ENCODE measurements around the gene NBPF9.
"Not testable (repeated sequence)": the region's sequence is repeated elsewhere in the genome, so short reads cannot be mapped to it uniquely, and the experiment has no call there.

Gene NBPF9

DNA sequence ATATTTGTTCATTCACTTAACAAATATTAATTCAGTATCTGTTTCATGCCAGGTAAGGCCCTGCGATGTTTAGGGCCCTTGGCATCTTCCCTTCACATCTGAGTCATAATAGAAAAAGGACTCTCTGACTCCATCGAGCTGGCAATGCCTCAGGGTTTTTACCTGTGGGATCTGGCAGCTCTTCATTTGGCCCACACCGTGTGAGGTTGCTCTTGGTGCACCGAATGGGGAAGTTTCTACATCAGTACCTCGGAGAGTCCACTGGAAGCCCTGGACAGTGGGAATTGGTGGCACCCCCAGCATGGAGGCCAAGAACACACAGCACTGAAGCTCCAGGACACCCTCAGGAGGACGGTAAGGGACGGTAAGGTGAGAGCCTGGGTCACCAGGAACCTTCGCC, 5.1 kb downstream of the NBPF9 start:
- not testable (repeated sequence) for H3K4me1 ChIP-seq (ENCODE audit: insufficient read depth, low read length); H3K27ac ChIP-seq (ENCODE audit: low read length); H3K9me3 ChIP-seq (ENCODE audit: insufficient read depth, low read depth, low read length); H3K4me3 ChIP-seq (ENCODE audit: low read length); H3K27me3 ChIP-seq (ENCODE audit: insufficient read depth, low read length); H3K9ac ChIP-seq (ENCODE audit: low read depth, low read length); H3K36me3 ChIP-seq (ENCODE audit: insufficient read depth, low read depth, low read length)

DNA sequence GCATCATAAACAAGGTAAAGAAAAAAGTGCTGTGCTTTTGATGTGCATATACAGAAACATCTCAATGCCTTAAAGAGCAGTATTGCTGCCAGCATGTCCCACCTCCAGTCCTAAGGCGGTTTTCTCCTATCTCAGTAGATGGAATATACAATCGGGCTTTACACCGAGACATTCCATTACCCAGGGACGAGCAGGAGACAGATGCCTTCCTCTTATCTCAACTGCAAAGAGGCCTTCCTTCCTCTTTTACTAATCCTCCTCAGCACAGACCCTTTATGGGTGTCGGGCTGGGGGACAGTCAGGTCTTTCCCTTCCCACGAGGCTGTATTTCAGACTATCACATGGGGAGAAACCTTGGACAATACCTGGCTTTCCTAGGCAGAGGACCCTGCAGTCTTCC, 10.2 kb downstream of the NBPF9 start:
- not testable (repeated sequence) for H3K4me1 ChIP-seq (ENCODE audit: insufficient read depth, low read length); H3K9ac ChIP-seq (ENCODE audit: low read depth, low read length); H3K36me3 ChIP-seq (ENCODE audit: insufficient read depth, low read depth, low read length); H3K27ac ChIP-seq (ENCODE audit: low read length); H3K4me3 ChIP-seq (ENCODE audit: low read length); H3K9me3 ChIP-seq (ENCODE audit: insufficient read depth, low read depth, low read length); H3K27me3 ChIP-seq (ENCODE audit: insufficient read depth, low read length)

GRCh38 chr1:149075505-149076127, 27.7 kb downstream of the NBPF9 start:
- H3K9me3 ChIP-seq (ENCODE audit: insufficient read depth, low read depth, low read length); H3K36me3 ChIP-seq (ENCODE audit: insufficient read depth, low read depth, low read length); H3K4me3 ChIP-seq (ENCODE audit: low read length); H3K27me3 ChIP-seq (ENCODE audit: insufficient read depth, low read length); H3K4me1 ChIP-seq (ENCODE audit: insufficient read depth, low read length); H3K27ac ChIP-seq (ENCODE audit: low read length); H3K9ac ChIP-seq (ENCODE audit: low read depth, low read length): not testable (repeated sequence)

DNA sequence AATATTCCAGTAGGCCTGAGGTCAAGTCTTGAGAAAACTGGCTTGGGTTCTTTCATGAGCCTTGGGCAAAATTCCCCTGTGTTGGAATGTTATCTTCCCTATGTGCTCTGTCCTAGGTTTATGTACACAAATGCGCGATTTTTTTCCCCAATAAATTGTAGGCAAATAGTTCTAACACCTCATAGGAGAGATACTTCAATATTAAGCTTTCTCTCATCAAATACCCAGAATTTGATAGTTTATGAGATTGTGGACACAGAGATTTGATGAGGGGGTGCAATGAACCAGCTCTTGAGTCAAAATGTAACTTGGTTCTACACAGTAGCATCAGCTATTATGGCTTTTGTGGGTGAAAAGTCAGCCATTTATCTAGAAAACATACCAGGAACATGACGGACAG, 38.7 kb downstream of the NBPF9 start:
- H3K27ac ChIP-seq (ENCODE audit: low read length); H3K9me3 ChIP-seq (ENCODE audit: insufficient read depth, low read depth, low read length); H3K4me1 ChIP-seq (ENCODE audit: insufficient read depth, low read length); H3K4me3 ChIP-seq (ENCODE audit: low read length); H3K9ac ChIP-seq (ENCODE audit: low read depth, low read length); H3K27me3 ChIP-seq (ENCODE audit: insufficient read depth, low read length); H3K36me3 ChIP-seq (ENCODE audit: insufficient read depth, low read depth, low read length): not testable (repeated sequence)

GRCh38 chr1:149043056-149043455, 60.3 kb downstream of the NBPF9 start:
- H3K27me3 ChIP-seq (ENCODE audit: insufficient read depth, low read length); H3K36me3 ChIP-seq (ENCODE audit: insufficient read depth, low read depth, low read length); H3K9ac ChIP-seq (ENCODE audit: low read depth, low read length); H3K4me3 ChIP-seq (ENCODE audit: low read length); H3K9me3 ChIP-seq (ENCODE audit: insufficient read depth, low read depth, low read length); H3K27ac ChIP-seq (ENCODE audit: low read length); H3K4me1 ChIP-seq (ENCODE audit: insufficient read depth, low read length): not testable (repeated sequence)

- not testable (repeated sequence) for H3K27me3 ChIP-seq (ENCODE audit: insufficient read depth, low read length); H3K9me3 ChIP-seq (ENCODE audit: insufficient read depth, low read depth, low read length); H3K4me1 ChIP-seq (ENCODE audit: insufficient read depth, low read length); H3K27ac ChIP-seq (ENCODE audit: low read length); H3K9ac ChIP-seq (ENCODE audit: low read depth, low read length); H3K4me3 ChIP-seq (ENCODE audit: low read length); H3K36me3 ChIP-seq (ENCODE audit: insufficient read depth, low read depth, low read length)
Measured at GRCh38 chr1:149033916-149034315, 69.4 kb downstream of the NBPF9 start.

DNA sequence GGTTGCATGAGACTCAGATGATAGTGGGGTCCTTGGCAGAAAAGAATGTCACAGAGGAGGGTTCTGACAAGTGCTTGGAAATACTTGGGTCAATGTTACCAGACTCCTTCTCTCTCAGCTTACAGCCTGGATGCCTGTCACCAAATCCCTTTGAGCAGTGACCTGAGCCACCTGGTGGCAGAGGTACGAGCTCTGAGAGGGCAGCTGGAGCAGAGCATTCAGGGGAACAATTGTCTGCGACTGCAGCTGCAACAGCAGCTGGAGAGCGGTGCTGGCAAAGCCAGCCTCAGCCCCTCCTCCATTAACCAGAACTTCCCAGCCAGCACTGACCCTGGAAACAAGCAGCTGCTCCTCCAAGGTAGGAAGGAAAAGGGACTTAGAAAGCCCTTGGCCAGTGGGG, 79.0 kb downstream of the NBPF9 start:
- not testable (repeated sequence) for H3K9ac ChIP-seq (ENCODE audit: low read depth, low read length); H3K4me1 ChIP-seq (ENCODE audit: insufficient read depth, low read length); H3K4me3 ChIP-seq (ENCODE audit: low read length); H3K27ac ChIP-seq (ENCODE audit: low read length); H3K27me3 ChIP-seq (ENCODE audit: insufficient read depth, low read length); H3K36me3 ChIP-seq (ENCODE audit: insufficient read depth, low read depth, low read length); H3K9me3 ChIP-seq (ENCODE audit: insufficient read depth, low read depth, low read length)

GRCh38 chr1:149018577-149018976, 84.8 kb downstream of the NBPF9 start:
- not testable (repeated sequence) for H3K9me3 ChIP-seq (ENCODE audit: insufficient read depth, low read depth, low read length); H3K9ac ChIP-seq (ENCODE audit: low read depth, low read length); H3K4me3 ChIP-seq (ENCODE audit: low read length)

DNA sequence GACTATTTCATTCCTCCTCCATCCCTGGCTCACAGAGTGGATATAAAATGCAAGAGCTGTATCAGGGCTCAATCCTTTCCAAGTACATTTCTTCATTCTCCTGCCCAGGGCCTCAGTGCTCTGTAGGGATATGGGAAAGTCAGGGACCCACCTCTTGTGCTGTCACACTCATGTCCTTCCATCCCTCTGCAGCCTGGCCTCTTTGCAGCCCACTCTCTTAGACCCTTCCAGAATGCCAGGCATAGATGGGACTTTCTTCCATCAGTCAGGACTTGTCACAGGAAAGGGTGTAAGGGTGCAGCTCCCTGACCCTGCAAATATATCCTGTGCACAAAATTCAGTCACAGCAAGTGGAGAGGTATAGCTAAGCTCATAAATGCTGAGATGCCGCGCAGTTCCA, 86.7 kb downstream of the NBPF9 start:
- H3K4me3 ChIP-seq (ENCODE audit: low read length); H3K9ac ChIP-seq (ENCODE audit: low read depth, low read length); H3K27me3 ChIP-seq (ENCODE audit: insufficient read depth, low read length); H3K36me3 ChIP-seq (ENCODE audit: insufficient read depth, low read depth, low read length); H3K27ac ChIP-seq (ENCODE audit: low read length); H3K9me3 ChIP-seq (ENCODE audit: insufficient read depth, low read depth, low read length); H3K4me1 ChIP-seq (ENCODE audit: insufficient read depth, low read length): not testable (repeated sequence)

More at GRCh38 chr1:149018577-149018976, 84.8 kb downstream of the NBPF9 start:
- not testable (repeated sequence) for H3K4me1 ChIP-seq (ENCODE audit: insufficient read depth, low read length); H3K36me3 ChIP-seq (ENCODE audit: insufficient read depth, low read depth, low read length); H3K27ac ChIP-seq (ENCODE audit: low read length); H3K27me3 ChIP-seq (ENCODE audit: insufficient read depth, low read length)

- not testable (repeated sequence) for H3K9ac ChIP-seq (ENCODE audit: low read depth, low read length); H3K27me3 ChIP-seq (ENCODE audit: insufficient read depth, low read length); H3K4me3 ChIP-seq (ENCODE audit: low read length)
Measured at GRCh38 chr1:149015522-149015921, 87.8 kb downstream of the NBPF9 start.

DNA sequence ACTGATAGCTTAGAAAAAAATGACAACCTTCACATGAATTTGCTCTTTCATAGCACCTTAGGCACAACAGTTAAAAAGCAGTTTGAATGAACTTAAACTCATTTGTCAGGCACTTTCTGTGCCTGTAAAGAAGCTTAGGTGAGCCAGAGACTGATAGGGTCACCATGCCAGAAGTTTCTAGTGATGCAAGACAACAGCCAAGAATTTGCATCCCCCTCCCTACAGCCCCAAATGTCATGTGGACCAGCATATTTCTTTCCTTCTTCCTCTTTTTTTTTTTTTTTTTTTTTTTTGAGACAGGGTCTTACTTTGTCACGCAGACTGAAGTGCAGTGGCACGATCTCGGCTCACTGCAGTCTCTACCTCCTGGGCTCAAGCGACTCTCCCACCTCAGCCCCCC, 89.8 kb downstream of the NBPF9 start:
- H3K4me3 ChIP-seq (ENCODE audit: low read length); H3K9me3 ChIP-seq (ENCODE audit: insufficient read depth, low read depth, low read length); H3K36me3 ChIP-seq (ENCODE audit: insufficient read depth, low read depth, low read length); H3K9ac ChIP-seq (ENCODE audit: low read depth, low read length); H3K27me3 ChIP-seq (ENCODE audit: insufficient read depth, low read length); H3K4me1 ChIP-seq (ENCODE audit: insufficient read depth, low read length); H3K27ac ChIP-seq (ENCODE audit: low read length): not testable (repeated sequence)

More at GRCh38 chr1:149015522-149015921, 87.8 kb downstream of the NBPF9 start:
- H3K36me3 ChIP-seq (ENCODE audit: insufficient read depth, low read depth, low read length); H3K4me1 ChIP-seq (ENCODE audit: insufficient read depth, low read length); H3K9me3 ChIP-seq (ENCODE audit: insufficient read depth, low read depth, low read length); H3K27ac ChIP-seq (ENCODE audit: low read length): not testable (repeated sequence)

GRCh38 chr1:149012599-149012998, 90.8 kb downstream of the NBPF9 start:
- not testable (repeated sequence) for H3K4me1 ChIP-seq (ENCODE audit: insufficient read depth, low read length); H3K27ac ChIP-seq (ENCODE audit: low read length); H3K27me3 ChIP-seq (ENCODE audit: insufficient read depth, low read length); H3K36me3 ChIP-seq (ENCODE audit: insufficient read depth, low read depth, low read length); H3K9me3 ChIP-seq (ENCODE audit: insufficient read depth, low read depth, low read length); H3K4me3 ChIP-seq (ENCODE audit: low read length); H3K9ac ChIP-seq (ENCODE audit: low read depth, low read length)

DNA sequence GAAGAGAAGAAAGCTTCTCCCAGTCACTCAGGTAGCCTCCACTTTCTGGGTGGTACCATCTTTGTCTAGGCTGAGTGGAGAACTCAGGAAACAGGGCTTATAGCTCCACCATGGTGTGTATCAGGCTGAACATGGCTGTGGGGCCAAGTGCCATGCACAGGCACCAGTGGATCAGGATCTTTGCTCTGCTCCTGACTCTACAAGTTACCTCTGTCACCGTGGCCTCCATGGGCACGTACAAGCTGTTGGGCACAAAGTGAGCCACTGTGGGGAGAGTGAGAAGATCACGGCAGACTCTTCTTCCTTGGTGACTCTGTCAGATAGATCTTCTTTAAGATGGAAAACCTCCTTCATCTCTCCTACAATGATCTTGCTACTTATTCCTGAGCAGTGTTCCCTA, 93.6 kb downstream of the NBPF9 start:
- not testable (repeated sequence) for H3K27ac ChIP-seq (ENCODE audit: low read length); H3K9ac ChIP-seq (ENCODE audit: low read depth, low read length); H3K36me3 ChIP-seq (ENCODE audit: insufficient read depth, low read depth, low read length); H3K27me3 ChIP-seq (ENCODE audit: insufficient read depth, low read length); H3K4me1 ChIP-seq (ENCODE audit: insufficient read depth, low read length); H3K4me3 ChIP-seq (ENCODE audit: low read length); H3K9me3 ChIP-seq (ENCODE audit: insufficient read depth, low read depth, low read length)
